Measurements from ENCODE around the gene TIAM2.
"Not testable (repeated sequence)": the region's sequence is repeated elsewhere in the genome, so short reads cannot be mapped to it uniquely, and the experiment has no call there.

The TIAM2 gene

DNA sequence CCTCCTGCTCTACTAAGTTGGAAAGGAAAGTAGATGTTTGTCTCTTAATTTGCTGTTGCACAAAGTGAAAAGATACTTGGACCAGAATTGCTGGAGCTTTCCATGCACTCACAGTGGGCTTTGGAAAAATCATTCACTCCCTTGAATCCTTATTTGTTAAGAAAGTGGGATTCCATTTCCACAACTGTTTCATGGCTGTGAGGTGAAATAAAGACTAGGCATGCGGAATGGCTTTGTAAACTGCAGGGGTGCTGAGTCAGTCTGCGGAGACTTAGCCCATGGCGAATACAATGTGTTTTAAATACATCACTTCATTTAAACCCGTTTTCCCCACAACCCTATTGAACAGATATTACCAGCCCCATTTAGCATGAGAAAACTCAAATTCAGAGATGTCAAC lies 231.9 kb downstream of the TIAM2 start:
- no peak for DNase-seq (ENCODE audit: low read depth, low spot score)
- CTCF ChIA-PET, result interaction anchor here (1.3 kb wide), 1 partner anchor 21 kb away, joined by 4 read pairs; no protein-coding TSS in a partner anchor
- POLR2A ChIA-PET, result no interaction called here
- H3K4me3 ChIP-seq (ENCODE audit: low read depth, low read length), result no peak overlapping the region
- TF ChIP-seq, protein P1, sequence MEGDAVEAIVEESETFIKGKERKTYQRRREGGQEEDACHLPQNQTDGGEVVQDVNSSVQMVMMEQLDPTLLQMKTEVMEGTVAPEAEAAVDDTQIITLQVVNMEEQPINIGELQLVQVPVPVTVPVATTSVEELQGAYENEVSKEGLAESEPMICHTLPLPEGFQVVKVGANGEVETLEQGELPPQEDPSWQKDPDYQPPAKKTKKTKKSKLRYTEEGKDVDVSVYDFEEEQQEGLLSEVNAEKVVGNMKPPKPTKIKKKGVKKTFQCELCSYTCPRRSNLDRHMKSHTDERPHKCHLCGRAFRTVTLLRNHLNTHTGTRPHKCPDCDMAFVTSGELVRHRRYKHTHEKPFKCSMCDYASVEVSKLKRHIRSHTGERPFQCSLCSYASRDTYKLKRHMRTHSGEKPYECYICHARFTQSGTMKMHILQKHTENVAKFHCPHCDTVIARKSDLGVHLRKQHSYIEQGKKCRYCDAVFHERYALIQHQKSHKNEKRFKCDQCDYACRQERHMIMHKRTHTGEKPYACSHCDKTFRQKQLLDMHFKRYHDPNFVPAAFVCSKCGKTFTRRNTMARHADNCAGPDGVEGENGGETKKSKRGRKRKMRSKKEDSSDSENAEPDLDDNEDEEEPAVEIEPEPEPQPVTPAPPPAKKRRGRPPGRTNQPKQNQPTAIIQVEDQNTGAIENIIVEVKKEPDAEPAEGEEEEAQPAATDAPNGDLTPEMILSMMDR (IDR thresholded peaks at IDR 0.05; ENCODE audit: insufficient read depth, low read length, missing control alignments), result no peak

GRCh38 chr6:155228546-155229166 lies 233.5 kb downstream of the TIAM2 start:
- POLR2A ChIA-PET, result no interaction called here
- CTCF ChIA-PET, result no interaction called here
- DNase-seq (ENCODE audit: low read depth, low spot score), result no peak
- TF ChIP-seq, protein P1 (IDR thresholded peaks at IDR 0.05; ENCODE audit: insufficient read depth, low read length, missing control alignments), result no peak
- no peak overlapping the region for H3K4me3 ChIP-seq (ENCODE audit: low read depth, low read length)

DNA sequence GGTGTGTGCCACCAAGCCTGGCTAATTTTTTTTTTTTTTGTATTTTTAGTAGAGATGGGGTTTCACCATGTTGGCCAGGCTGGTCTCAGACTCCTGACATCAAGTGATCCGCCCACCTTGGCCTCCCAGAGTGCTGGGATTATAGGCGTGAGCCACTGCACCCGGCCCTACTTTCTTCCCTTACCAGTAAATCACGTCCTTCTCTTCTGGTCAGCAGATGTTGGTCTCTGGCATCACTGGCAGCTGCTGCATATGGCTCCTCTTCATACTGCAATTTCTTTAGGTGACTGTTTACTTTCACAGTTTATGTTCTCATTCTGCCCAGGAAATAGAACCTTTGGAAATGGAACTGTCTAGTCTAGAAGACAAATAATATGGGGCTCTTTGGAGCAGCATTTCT lies 235.9 kb downstream of the TIAM2 start:
- H3K4me3 ChIP-seq (ENCODE audit: low read depth, low read length); DNase-seq (ENCODE audit: low read depth, low spot score); POLR2A ChIA-PET: not testable (repeated sequence)
- CTCF ChIA-PET, result interaction anchor here (0.7 to 1.2 kb wide), 2 partner anchors 14 to 302 kb away, joined by 3 read pairs; no protein-coding TSS in a partner anchor

DNA sequence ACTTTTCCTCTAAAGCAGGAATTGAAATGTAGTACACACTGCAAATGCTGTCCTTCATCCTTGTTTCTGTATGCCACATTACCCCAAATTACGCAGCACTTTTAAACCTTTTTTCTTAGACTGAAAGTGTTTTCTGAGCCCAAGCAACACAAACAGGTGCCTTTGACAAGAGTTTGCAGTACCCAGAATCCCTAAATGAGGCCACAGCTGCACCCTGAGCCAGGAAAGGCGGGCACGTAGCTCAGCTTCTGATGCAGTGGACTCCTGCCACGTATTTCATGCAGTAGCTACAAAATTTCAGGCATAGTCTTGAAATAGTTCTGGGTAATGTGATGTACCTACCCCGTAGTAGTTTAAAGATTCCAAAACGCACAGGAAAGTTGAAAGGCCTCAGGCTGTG lies 237.7 kb downstream of the TIAM2 start:
- no peak for DNase-seq (ENCODE audit: low read depth, low spot score)
- TF ChIP-seq, protein P1 (IDR thresholded peaks at IDR 0.05; ENCODE audit: insufficient read depth, low read length, missing control alignments), result no peak
- H3K4me3 ChIP-seq (ENCODE audit: low read depth, low read length), result no peak overlapping the region
- POLR2A ChIA-PET, result no interaction called here
- CTCF ChIA-PET, result interaction anchor here (1.2 to 1.8 kb wide), 4 partner anchors 10 to 304 kb away, joined by 4 to 5 read pairs (median 4); no protein-coding TSS in a partner anchor

- no peak overlapping the region for H3K4me3 ChIP-seq (ENCODE audit: low read depth, low read length)
- no peak for DNase-seq (ENCODE audit: low read depth, low spot score)
- TF ChIP-seq, protein P1 (IDR thresholded peaks at IDR 0.05; ENCODE audit: insufficient read depth, low read length, missing control alignments), result no peak
- POLR2A ChIA-PET, result interaction anchor here (0.8 kb wide), 1 partner anchor 14 kb away, joined by 3 read pairs; no protein-coding TSS in a partner anchor
- CTCF ChIA-PET, result interaction anchor here (1.2 to 2.3 kb wide), 5 partner anchors 9 to 306 kb away, joined by 4 to 13 read pairs (median 4); no protein-coding TSS in a partner anchor
These were observed 239.1 kb downstream of the TIAM2 start for GRCh38 chr6:155234167-155234566.

DNA sequence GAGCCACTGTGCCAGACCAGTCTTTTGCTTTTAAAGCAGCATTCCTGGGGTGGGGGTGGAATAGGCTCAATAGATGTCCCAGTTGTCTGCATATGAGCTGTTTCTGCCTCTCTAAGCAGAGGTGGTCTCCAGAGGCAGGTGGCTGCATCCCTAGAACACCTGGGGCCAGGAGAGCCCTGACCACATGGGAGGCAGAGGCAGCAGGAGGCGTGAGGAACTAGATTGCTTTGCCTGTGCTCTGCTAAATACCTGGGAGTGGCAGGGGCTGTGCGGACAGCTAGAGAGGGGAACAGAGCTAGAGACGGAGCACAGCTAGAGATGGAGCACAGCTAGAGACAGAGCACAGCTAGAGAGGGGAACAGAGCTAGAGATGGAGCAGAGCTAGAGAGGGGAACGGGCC lies 239.6 kb downstream of the TIAM2 start:
- POLR2A ChIA-PET, result interaction anchor here (0.8 kb wide), 1 partner anchor 13 kb away, joined by 3 read pairs; no protein-coding TSS in a partner anchor
- TF ChIP-seq, protein P1 (IDR thresholded peaks at IDR 0.05; ENCODE audit: insufficient read depth, low read length, missing control alignments), result no peak

More for the DNA sequence above, 239.6 kb downstream of the TIAM2 start:
- H3K4me3 ChIP-seq (ENCODE audit: low read depth, low read length), result no peak overlapping the region
- DNase-seq (ENCODE audit: low read depth, low spot score), result no peak
- CTCF ChIA-PET, result interaction anchor here (1.2 to 2.7 kb wide), 5 partner anchors 10 to 306 kb away, joined by 4 to 13 read pairs (median 8); no protein-coding TSS in a partner anchor

Data from AG04449 (cell line).